Measurements from ENCODE around the gene DYNC1LI2.
"Not testable (repeated sequence)": the region's sequence is repeated elsewhere in the genome, so short reads cannot be mapped to it uniquely, and the experiment has no call there.

DYNC1LI2 gene

DNA sequence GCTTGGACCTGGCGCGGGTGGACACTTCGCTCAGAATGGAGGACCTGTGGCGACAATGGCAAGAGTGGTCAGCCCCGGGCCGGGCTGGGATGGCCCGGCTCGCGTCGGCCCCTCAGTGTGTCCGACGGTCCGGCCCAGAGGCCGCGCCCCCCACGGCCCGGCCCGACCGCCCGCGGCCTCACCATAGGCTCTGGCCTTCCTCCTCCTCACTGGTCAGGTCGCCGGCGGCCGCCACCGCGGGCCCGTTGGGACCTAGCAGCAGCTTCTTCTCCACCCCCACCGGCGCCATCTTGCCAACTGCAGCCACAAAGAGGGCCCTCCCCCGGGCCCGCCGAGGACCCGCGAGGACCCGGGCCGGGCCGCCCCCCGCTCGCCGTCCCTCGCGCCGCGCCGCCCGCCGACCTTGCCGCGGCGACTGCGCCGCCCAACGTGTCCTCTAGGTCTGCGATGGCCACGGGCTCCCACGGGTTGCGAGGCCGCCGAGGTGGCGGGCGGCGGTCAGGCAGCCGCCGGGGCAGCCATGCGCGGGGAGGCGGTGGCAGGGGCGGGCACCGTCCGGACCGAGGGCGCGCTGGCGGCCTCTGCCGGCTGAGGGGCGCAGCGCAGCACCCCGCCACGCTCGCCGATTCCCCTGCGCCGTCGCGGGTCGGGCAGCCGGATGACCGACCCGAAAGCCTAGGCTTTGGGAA, at the start of gene DYNC1LI2:
Gene DYNC1LI2 (minus strand): TSS at position 307 of the 689 bp plus-strand sequence. CDS start 18 bp downstream, at position 289.
- DNase-seq, result peak; percentile 78

DNA sequence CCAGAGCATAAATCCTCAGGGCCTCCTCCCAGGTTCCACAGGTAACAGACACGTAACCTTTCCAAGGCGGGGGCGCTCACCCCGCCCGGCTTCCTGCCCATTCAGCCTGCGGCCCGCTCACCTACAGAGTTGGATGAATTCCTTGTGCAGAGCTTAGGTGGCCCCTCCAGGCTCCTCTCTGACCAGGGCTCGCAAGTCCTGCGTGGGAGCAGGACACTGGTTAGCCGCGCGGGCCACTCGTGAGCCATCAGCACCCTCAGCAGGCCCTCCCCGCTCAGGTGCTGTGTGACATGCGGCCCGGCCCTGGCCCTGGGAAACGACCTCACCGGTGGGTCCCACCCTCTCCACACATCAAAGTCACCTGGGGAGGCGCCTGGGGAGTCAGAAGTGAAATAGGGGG, 49.4 kb upstream of the DYNC1LI2 start:
- DNase-seq, result no peak

DNA sequence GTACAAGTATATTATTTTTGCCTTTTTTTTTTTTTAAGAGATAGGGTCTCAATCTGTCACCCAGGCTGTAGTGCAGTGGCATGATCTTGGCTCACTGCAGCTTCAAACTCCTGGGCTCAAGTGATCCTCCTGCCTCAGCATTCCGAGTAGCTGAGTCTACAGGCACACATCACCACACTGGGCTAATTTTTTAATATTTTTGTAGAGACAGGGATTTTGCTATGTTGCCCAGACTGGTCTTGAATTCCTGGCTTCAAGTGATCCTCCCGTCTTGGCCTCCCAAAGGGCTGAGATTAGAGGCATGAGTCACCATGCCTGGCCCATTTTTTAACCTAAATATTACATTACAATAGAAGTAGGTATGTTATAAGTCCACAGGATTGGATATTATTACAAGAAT, 46.8 kb upstream of the DYNC1LI2 start:
- no peak for DNase-seq

DNA sequence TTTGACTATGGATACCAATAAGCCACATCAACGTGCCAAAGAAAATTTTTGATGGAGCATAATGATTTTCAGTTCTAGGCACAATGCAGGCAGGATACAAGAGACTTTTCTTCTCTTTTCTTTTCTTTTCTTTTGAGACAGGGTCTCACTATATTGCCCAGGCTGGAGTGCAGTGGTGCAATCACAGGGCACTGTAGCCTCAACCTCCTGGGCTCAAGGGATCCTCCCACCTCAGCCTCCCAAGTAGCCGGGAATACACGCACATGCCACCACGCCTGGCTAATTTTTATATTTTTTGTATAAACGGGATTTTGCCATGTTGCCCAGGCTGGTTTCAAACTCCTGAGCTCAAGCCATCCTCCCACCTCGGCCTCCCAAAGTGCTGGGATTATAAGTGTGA, 42.6 kb upstream of the DYNC1LI2 start:
- not testable (repeated sequence) for DNase-seq

DNA sequence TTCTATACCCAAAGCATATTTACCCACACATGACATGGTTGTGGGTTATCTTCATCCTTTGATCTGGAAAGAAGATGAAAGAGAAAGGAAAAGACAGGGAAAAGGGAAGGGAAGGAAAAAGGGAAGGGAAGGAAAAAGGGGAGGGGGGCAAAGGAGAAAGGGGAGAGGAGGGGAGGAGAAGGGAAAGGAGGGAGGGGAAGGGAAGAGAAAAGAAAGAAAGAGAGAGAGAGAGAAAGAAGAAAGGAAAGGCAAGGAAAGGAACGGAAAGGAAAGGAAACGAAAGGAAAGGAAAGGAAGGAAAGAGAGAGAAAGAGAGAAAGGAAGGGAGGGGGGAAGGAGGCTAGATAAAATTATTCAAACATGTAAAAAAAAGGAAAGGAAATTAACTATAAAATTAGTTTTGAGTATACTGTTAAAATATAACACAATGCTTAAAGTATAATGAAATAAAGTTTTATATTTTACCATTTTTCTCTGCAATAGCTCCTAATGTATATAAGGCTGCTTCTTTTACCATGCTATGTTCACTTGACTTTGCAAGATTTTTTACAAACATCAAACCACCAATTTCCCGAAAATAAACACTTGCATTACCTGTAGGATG, 38.8 kb upstream of the DYNC1LI2 start:
- no peak for DNase-seq

DNA sequence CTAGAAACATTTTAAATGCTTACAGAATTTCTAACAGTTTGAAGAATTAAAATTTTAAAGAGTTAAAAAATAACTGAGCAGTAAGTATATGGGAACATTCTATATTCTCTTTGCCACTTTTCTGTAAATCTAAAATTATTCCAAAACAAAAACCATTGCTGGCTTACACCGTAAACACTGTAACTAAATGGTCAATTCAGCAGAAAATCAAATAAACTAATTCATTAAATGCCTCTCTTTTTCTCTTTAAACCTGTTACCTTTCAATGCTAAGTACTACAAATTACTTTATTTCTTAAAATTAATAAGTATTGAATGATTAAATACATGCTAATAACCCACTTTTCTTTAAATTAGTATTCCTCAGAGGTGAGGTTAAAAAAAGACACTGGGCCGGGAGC, 36.0 kb upstream of the DYNC1LI2 start:
- no peak for DNase-seq

DNA sequence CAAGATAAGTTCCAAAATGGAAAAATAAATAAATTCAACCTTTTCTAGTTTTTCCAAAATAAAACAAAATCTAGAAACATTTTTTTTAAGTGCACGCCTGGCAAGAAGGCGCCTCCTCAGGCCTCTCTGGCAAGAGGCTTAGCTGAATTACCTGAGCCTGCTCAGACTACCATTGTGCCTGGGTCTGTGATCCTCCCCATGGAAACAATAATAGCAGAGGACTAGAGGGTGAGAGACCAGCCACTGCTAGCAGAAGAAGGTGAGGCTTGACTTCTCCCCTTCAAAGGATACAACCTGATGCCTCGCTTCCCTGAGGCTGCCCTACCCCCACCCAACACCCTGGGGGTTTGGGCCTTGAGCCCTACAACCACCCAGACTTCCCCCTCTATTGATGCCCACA, 35.1 kb upstream of the DYNC1LI2 start:
- DNase-seq, result no peak

DNA sequence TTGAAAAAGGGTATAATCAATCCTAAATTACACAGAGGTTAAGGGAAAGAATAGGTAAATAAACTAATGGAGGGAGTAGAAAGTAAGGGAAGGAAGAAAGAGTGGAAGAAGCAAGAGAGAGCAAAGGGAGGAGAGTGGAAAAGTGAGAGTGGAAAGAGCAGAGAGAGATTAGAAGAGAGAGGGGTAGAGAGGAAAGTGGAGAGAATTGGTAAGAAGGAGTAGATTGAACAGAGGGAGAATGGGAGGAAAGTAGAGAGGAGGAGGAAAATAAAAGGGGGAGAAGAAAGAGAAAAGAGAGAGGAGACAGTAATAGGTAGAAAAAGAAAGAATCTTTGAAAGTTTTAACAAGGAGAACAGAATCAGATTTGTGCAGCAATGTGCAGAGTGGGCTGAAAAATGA, 25.0 kb upstream of the DYNC1LI2 start:
- no peak for DNase-seq

DNA sequence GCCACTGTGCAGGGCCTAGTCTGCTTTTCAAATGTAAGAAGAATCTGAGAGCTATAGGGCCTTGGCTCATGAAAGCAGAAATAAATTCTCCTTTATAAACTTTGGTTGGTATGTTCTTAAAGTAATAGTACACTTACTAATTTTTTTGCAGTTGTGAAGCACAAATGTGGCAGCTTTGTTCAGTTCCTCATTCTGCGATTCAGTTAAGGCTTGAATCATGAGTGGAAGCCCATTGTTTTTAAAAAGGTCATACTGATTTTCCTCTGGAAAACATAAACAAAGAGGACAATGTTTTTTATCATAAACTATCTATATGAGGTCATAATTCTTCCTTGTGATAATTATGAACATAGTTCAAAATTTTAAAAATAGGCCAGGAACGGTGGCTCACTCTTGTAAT, 23.6 kb upstream of the DYNC1LI2 start:
- DNase-seq, result no peak

DNA sequence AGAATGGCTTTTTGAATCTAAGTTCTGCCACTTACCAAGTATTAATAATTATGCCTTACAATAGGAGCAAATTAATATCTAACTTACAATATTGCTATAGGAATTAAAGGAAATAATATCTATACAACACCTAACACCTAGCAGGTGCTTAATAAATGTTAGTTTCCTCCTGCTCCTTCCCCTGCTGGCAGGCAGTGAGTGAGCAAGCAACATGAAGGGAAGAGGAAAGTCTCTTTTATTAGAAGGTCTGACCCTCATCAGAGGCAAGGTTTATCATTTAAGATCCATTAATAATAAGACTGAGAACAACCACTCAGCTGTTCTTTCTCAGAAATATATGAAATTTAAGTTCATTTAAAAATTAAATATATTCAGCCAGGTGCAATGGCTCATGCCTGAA, 6.7 kb upstream of the DYNC1LI2 start:
- no peak for DNase-seq

DNA sequence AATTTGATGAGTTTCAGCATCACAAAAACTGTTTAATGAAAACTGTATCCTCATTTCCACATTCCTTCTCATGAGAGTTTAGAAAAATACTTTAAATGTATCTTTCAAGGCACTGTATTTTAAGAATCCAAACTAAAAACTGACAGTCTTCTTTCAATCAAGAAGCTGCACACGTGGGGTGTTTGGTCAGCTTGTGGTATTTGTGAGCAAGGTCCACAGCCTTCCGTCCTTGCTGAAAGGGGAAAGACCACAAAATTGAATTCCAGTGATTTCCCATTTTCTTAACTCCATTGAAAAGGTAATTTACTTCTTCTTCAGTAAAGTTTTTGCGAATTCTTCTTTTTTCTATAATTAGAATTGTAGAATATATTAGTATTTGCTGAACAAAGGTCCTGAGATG, 3.4 kb upstream of the DYNC1LI2 start:
- no peak for DNase-seq

DNA sequence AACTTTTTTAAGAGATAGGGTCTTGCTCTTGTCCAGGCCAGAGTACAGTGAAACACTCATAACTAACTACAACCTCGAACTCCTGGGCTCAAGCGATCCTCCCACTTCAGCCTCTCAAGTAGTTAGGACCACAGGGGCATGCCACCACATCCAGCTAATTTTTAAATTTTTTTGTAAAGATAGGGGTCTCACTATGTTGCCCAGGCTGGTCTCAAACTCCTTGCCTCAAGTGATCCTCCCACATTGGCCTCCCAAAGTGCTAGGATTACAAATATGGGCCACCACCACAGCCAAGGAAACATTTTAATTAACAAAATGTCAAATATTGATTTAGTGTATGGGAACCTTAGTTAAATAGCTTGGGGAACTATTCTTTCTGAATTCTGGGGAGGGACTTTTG, 2.8 kb upstream of the DYNC1LI2 start:
- DNase-seq, result no peak

DNA sequence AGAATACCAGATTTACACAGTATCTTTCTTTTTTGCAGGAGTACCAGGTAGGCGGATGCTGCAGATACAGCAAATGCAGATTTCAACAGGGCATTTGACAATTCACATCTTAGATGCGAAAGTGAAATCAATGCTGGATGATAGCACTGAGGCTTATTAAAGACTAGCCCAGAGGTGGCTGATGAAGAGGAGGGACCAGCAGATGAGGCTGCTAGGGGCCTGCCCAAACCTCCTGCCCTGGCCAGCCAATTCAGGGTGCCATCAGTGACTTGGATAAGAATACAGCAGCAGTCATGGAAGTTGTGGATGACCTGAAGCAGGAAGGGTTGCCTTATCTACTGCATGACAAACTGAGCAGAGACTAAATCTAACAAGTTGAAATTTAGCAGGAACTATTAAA, 1.5 kb upstream of the DYNC1LI2 start:
- no peak for DNase-seq

DNA sequence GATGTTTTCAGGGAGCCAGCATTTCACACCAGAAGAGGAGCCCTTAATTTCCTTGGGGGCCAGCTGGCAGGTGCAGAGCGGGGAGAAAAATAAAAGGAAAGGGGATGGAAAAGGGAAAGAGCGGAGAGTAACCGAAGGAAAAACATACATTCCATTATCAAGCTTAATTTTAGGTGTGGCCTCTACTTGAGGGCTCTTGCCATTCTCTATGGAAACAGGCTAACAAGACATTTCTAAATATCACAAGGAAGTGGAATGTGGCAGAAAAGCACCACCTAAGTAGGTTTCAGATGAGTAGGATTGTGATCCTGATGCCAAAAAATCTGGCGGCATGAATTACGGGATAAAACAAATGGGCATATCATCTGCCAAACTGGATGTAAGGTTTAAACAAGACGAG, 970 bp upstream of the DYNC1LI2 start:
- no peak for DNase-seq

DNA sequence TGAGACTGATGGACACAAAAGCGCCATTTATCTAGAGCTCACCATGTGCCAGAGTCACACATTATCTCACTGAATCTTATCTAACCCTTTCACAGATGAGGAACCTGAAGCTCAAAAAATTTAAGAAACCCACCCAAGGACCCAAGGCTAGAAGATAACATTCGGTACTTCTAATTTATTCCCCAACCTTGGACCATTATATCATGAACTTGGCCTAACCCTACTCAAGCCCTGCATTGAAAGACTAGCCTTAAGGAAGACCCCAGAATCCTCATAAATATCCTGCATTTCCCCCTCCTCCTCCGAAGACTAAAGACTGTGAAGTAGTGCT, 548 bp upstream of the DYNC1LI2 start:
- no peak for DNase-seq

DNA sequence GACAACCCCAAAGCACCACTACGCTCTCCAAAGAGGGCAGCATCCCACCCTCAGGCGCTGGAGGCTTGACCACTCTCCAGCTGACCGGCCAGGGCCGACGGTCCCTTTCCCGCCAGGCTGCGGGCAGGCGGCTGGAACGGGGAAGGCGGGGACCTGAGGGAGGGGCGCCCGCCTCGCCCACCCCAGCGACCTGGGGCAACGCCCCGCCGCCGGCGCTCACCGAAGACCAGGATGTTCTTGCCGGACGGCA, 431 bp downstream of the DYNC1LI2 start:
- DNase-seq, result peak; percentile 7

DNA sequence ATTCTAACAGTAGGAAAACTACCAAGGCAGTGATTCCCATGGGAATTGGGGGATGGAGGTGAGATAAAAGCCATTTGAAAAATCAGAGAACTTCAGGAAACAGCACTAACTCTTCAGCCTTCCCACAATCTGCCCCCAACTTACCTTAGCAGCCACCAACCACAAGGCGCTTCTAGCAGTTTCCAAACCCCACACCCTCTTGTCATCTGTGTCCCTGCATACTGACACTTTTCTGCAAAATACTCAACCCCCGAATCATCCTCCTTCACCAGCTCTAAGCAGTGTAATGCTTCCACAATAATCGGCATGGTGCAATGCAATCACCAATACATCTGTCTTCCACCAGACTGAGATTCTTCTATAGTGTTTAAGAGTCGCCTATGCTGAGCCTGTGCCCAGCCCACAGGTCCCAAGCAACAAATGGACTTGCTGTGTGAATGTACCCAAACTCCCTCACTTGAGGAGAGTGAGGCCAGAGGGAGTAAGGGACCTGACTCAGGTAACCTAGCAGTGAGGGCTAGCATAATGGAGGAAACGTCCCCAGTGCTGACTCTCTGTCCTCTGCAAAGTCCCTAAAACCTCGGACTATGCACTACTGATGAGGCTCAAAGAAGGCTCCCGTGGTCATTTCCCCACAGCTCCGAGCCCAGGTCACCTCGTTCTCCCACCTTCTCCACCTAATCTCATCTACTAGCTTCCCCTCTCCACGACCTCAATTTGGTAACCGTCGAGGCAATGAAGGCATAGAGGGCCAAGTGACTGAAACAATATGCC, 943 bp downstream of the DYNC1LI2 start:
- DNase-seq, result no peak

DNA sequence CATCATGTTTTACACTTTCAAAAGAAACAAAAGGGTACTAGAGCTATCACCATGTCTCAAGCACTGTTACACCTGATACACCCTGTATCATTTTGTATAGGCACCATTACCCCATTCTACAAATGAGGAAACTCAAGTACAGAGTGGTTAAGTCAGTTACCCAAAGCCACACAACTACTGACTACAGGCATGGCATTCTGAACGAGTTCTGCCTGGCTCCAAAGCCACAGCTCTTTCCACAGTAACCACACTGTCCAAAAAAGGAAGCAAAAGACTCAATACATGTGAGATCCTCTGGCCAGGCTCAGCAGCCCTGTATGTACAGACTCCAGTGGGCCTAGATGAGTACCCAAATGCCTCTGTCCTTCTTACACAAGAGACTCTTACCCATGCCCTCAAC, 4.7 kb downstream of the DYNC1LI2 start:
- DNase-seq, result no peak

DNA sequence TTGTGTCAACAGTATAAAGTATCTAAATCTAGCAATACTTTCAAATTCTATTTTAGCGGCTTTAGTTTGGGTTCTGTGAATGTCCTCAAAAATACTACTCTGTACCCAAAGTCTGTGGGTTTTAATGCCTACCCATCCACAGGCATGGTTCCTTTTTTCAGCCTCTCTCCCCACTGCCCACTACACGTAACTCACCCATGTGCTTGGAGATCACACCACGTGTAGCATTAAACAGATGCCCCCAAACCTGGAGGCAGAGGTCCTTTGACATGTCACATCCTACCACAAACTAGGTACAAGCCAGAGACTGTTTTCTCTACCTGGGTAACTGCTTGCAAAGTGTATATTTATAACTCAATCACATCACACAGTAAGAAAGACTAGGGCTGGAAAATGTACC, 5.4 kb downstream of the DYNC1LI2 start:
- DNase-seq, result no peak

DNA sequence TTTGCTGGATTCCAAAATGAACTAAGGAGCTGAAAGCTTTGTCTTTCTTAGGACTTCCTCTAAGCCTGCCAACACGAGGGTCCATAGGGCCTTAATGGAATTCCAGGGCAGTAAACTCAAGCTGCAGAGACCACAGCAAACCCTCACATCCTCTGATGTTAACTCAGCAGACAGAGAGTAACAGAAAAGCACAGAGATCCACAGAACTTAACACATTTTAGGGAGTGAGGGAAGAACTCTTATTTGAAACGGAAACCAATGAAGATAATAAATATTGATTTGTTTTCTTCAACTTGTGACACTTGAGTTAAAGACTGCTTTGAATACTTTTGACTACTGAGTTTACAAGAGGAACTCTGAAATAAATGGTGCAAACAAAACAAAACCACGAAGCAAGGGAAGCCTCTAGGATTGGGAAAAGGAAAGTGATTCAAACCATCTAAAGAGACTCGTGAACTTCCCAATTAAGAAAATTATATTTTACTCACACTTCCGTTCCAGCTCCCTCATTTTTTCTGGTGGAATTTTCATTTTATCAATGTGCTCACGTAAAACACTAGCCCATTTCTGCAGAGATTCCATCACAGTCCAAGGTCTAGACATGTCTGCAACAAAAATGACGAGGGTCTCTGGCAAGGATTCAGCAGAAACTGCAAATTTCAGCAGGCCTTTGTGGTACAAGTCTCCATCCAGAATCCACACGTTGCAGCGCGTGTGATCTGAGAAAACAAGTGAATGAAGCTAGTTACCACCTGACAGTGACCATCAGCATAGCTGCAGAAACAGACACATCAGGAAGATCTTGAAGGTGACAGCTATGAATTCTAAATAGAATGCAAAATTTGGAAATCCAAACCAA, 9.2 kb downstream of the DYNC1LI2 start:
- no peak for DNase-seq

DNA sequence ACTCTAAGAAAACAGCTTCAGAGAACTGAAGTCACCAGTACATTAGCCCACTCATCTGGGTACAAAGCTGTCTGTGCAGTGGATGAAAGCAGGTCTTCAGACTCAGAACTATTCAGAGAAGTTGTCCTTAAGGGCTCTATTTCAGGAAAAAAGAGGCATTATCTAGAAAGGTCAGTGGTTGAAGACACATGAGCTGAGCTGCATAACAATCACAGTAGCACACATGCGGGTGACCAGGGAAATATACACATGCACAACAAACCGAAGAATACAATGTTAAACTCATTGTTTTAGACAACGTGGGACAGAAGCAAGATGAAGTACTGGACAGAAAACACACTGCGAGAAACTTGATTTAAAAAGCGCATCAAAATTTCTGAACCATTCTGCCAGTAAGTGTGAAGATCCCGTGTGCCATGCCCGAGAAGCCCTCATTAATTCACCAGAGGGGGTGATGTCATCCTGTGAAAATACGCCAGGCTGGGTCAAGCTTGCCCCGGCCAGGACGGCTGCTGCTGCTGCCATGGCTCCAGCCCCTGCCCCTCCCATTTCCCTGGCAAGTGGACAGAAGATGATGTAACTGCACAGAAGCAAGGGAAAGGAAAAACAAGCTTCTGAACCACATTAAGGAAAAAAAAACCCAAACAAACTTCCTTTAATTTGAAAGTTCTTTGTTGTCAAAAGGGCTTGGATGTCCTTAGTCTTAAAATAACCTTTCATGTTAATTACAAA, 10.1 kb downstream of the DYNC1LI2 start:
- DNase-seq, result no peak

DNA sequence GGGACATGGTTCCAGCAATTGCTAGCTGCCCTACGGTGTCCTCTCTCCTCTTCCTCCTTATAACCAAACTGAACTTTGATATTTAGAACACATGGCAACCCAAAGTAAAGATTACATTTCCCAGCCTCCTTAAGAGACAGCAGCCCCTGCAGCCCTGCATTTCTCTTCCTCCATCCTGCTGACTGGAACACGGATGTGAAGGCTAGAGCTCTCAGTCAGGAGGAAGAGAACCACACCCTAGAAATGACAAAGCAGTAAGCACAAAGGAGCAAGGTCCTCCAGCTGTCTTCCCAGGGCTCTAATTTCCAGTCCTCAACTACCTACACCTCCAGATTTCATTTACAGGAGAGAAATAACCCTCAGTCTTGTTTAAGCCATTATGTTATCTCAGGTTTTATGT, 10.9 kb downstream of the DYNC1LI2 start:
- no peak for DNase-seq

DNA sequence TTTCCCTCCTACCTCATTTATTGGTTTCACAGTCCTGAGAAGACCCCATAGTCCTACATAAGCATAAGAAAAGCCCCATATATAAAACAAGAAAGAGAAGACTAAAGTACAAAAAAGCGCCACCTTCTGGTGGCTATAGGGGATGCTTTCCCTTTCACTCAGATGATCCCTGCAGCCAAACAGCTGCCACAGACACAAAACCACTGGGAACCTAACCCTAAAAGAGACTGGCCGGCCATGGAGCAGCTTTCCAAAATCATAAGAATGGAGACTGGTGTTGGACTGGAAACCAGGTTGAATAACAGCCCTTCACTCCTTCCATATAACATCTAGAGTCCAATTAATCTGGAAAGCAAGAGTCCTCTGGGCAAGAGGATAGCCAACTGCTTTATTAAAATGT, 11.4 kb downstream of the DYNC1LI2 start:
- DNase-seq, result peak; percentile 9

Data from stimulated activated CD4-positive, alpha-beta T cell treated with anti-CD3 and anti-CD28 coated beads, Interleukin-12 subunit alpha, Interleukin-12 subunit beta, amount 100 ng/mL, for 4 hours (primary cell).